GM21737 (cell line): Measurements from ENCODE around the gene USP31.

Experiments
- ATAC-seq: cut with Tn5 transposase; IDR thresholded peaks from one replicate; pipeline ENCODE4 v1.9.1; 2021; ENCODE audit warnings: mild to moderate bottlenecking, moderate library complexity; ENCODE audit not compliant: unreplicated experiment

Gene USP31

GRCh38 chr16:23132775-23133463 lies 16.3 kb downstream of the USP31 start:
- ATAC-seq: no peak

- no peak for ATAC-seq
Measured at GRCh38 chr16:23131931-23132621, 17.2 kb downstream of the USP31 start.

GRCh38 chr16:23131436-23131835 lies 17.8 kb downstream of the USP31 start:
- no peak for ATAC-seq

- no peak for ATAC-seq
Measured at GRCh38 chr16:23131036-23131435, 18.2 kb downstream of the USP31 start.

- no peak for ATAC-seq
Measured at GRCh38 chr16:23129686-23130085, 19.6 kb downstream of the USP31 start.

GRCh38 chr16:23128056-23128455 lies 21.2 kb downstream of the USP31 start:
- no peak for ATAC-seq

GRCh38 chr16:23125277-23125676 lies 24.0 kb downstream of the USP31 start:
- ATAC-seq: no peak

GRCh38 chr16:23124315-23124714 lies 24.9 kb downstream of the USP31 start:
- ATAC-seq: no peak

- ATAC-seq: no peak
Measured at GRCh38 chr16:23122144-23122543, 27.1 kb downstream of the USP31 start.

- no peak for ATAC-seq
Measured at GRCh38 chr16:23121024-23121423, 28.2 kb downstream of the USP31 start.

GRCh38 chr16:23120562-23120961 lies 28.7 kb downstream of the USP31 start:
- ATAC-seq: no peak

GRCh38 chr16:23119570-23119969 lies 29.7 kb downstream of the USP31 start:
- ATAC-seq: no peak

- no peak for ATAC-seq
Measured at GRCh38 chr16:23114131-23114904, 34.9 kb downstream of the USP31 start.

- ATAC-seq: no peak
Measured at GRCh38 chr16:23113185-23113584, 36.1 kb downstream of the USP31 start.

GRCh38 chr16:23110257-23110899 lies 38.9 kb downstream of the USP31 start:
- ATAC-seq: no peak

- no peak for ATAC-seq
Measured at GRCh38 chr16:23107936-23108335, 41.3 kb downstream of the USP31 start.

GRCh38 chr16:23107117-23107516 lies 42.1 kb downstream of the USP31 start:
- ATAC-seq: no peak

GRCh38 chr16:23105309-23105708 lies 43.9 kb downstream of the USP31 start:
- ATAC-seq: no peak

GRCh38 chr16:23104032-23104955 lies 45.0 kb downstream of the USP31 start:
- no peak for ATAC-seq

- no peak for ATAC-seq
Measured at GRCh38 chr16:23103603-23104002, 45.6 kb downstream of the USP31 start.
